Loucy (cell line): ENCODE data around the gene CETN2.

Experiments
- H2AFZ ChIP-seq: fragments of 200-600 bp; sonication (generic); 2 replicates; pipeline ENCODE4 v1.6.0; 2016; ENCODE audit warnings: antibody characterized with exemption, mild to moderate bottlenecking, low read length, moderate library complexity
- H3F3A ChIP-seq: fragments of 200-600 bp; 2 replicates; pipeline ENCODE4 v1.6.0; 2016; ENCODE audit warnings: antibody characterized with exemption, low read depth, mild to moderate bottlenecking
- H3K27me3 ChIP-seq: fragments of 200-600 bp; sonication (generic); 2 replicates; pipeline ENCODE4 v1.6.1; 2014; ENCODE audit warnings: low read length, mild to moderate bottlenecking; ENCODE audit not compliant: insufficient read depth, poor library complexity, severe bottlenecking
- H3K36me3 ChIP-seq: fragments of 200-600 bp; sonication (generic); 2 replicates; pipeline ENCODE4 v1.6.1; 2016; ENCODE audit warnings: low read length; ENCODE audit not compliant: insufficient read depth
- H3K4me1 ChIP-seq: fragments of 200-600 bp; sonication (generic); 2 replicates; pipeline ENCODE4 v1.5.1; 2014; ENCODE audit warnings: low read length, mild to moderate bottlenecking; ENCODE audit not compliant: insufficient read depth, poor library complexity, severe bottlenecking
- H3K4me2 ChIP-seq: fragments of 200-600 bp; sonication (generic); 2 replicates; pipeline ENCODE4 v1.6.0; 2014; ENCODE audit warnings: antibody characterized with exemption, low read length, low read depth, mild to moderate bottlenecking; ENCODE audit not compliant: poor library complexity, severe bottlenecking
- H3K4me3 ChIP-seq: fragments of 200-600 bp; sonication (generic); 2 replicates; pipeline ENCODE4 v1.5.1; 2014; ENCODE audit warnings: low read length, mild to moderate bottlenecking, mixed read lengths; ENCODE audit not compliant: poor library complexity, severe bottlenecking
- H3K79me2 ChIP-seq: fragments of 200-600 bp; sonication (generic); 2 replicates; pipeline ENCODE4 v1.6.1; 2014; ENCODE audit warnings: low read length; ENCODE audit not compliant: insufficient read depth
- H3K9ac ChIP-seq: fragments of 200-600 bp; sonication (generic); 2 replicates; pipeline ENCODE4 v1.6.0; 2014; ENCODE audit warnings: mild to moderate bottlenecking, low read depth, low read length, moderate library complexity; ENCODE audit not compliant: poor library complexity, severe bottlenecking
- H3K9me2 ChIP-seq: fragments of 200-600 bp; sonication (generic); replicated peaks from 2 replicates; pipeline ENCODE4 v1.6.1; 2016; ENCODE audit warnings: low read depth, low read length, mixed read lengths
- H3K9me3 ChIP-seq: fragments of 200-600 bp; sonication (generic); 2 replicates; pipeline ENCODE4 v1.6.1; 2014; ENCODE audit warnings: mild to moderate bottlenecking, antibody characterized with exemption, low read length, low read depth; ENCODE audit not compliant: insufficient read depth
- H4K20me1 ChIP-seq: fragments of 200-600 bp; sonication (generic); 2 replicates; pipeline ENCODE4 v1.6.0; 2014; ENCODE audit warnings: antibody characterized with exemption, low read length, mild to moderate bottlenecking; ENCODE audit not compliant: insufficient read depth, poor library complexity, severe bottlenecking
- CTCF ChIP-seq: fragments of 200-600 bp; sonication (generic); conservative IDR thresholded peaks from 2 replicates; pipeline ENCODE4 v1.5.1; 2014; ENCODE audit warnings: mild to moderate bottlenecking, antibody characterized with exemption, low read length
- EZH2phosphoT487 ChIP-seq: fragments of 200-600 bp; IDR thresholded peaks from 2 replicates; pipeline ENCODE4 v1.6.1; 2018; ENCODE audit warnings: antibody characterized with exemption, mild to moderate bottlenecking, moderate library complexity, borderline replicate concordance

CETN2 gene

GRCh38 chrX:152830312-152831305, at the start of gene CETN2, which contains the start of gene NSDHL:
Gene CETN2, minus strand, starts transcription at chrX:152830757. Its CDS starts 47 bp downstream, at chrX:152830710.
Gene NSDHL, plus strand, starts transcription at chrX:152831063. Its CDS starts 15,262 bp downstream, at chrX:152846325.
- Histone ChIP-seq H3K4me1 (peaks cover 15% of the 10 kb centered on the region), H4K20me1 (peaks cover 2% of the 10 kb centered on the region), H3K4me2 (peak within 1 kb of the TSS; percentile 92), H3K9ac (peak within 1 kb of the TSS; percentile 92), H3K9me2 (no peaks in the 10 kb centered on the region), H3K4me3 (peak within 1 kb of the TSS; percentile 95), H3K79me2 (peaks cover 35% of the 10 kb centered on the region), H2AFZ (peak within 1 kb of the TSS; percentile 68; the same call in 1 of the 2 replicates), H3K36me3 (no peaks in the 10 kb centered on the region), H3F3A (no peaks in the 10 kb centered on the region), H3K27me3 (no peaks in the 10 kb centered on the region), H3K9me3 (no peaks in the 10 kb centered on the region)
- TF ChIP-seq CTCF = no peak
- TF ChIP-seq EZH2phosphoT487 = no peak

GRCh38 chrX:152878976-152879755, 48.6 kb upstream of the CETN2 start:
- no peak overlapping the region for H3K4me3 ChIP-seq
- no peak overlapping the region for H2AFZ ChIP-seq
- no peaks in the 10 kb centered on the region for H3K79me2 ChIP-seq
- H3K4me1 ChIP-seq = no peaks in the 10 kb centered on the region
- no peaks in the 10 kb centered on the region for H3F3A ChIP-seq
- H4K20me1 ChIP-seq = no peaks in the 10 kb centered on the region
- no peaks in the 10 kb centered on the region for H3K36me3 ChIP-seq
- no peaks in the 10 kb centered on the region for H3K9me3 ChIP-seq
- no peaks in the 10 kb centered on the region for H3K9me2 ChIP-seq
- no peaks in the 10 kb centered on the region for H3K27me3 ChIP-seq
- no peak overlapping the region for H3K9ac ChIP-seq
- H3K4me2 ChIP-seq = no peak overlapping the region
- TF ChIP-seq CTCF (no peak), EZH2phosphoT487 (no peak)

DNA sequence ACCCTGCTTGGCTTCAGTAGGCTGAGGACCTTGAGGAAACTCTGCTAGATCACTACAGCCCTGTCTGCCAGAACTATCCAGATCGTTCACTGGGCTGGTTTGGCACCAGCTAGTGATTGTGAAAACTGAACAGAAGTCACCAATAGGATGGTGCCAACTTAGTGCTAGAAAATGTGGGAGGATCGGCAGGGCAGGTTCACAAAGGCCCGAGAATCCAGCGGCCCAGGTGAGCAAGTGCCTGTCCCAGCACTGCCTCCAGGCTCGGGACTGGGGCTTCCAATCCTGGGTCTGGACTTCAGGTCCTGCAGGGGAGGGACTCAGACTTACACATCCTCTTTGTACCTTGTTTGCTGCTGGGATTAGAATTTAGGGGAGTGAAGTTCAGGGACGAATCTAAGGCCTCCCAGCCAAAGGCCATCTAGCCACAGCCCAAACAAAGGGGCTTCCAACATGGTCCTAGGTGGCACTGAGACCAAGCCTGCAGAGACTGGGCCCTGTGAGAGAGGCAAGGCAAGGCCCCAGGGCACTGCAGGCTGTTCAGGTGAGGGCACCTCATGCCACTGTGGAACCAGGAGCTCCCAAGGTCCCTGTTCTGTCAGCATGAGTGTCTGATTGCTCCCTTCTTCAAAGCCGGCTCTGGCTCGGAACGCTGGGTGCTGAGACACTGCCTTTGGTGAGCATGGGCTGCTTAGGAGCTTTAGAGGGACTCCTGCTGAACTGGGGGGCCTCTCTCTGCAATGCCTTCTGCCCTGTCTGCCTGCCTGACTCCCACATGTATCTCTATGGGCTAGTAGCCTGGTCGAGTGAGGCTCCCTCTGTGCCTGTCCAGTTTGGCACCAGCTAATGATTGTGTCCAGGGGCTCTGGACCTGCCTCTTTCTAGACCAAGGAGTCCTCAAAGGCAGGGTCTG, 46.6 kb upstream of the CETN2 start:
- Histone ChIP-seq H3K27me3 (no peaks in the 10 kb centered on the region), H3K9me2 (no peaks in the 10 kb centered on the region), H4K20me1 (no peaks in the 10 kb centered on the region), H3K9ac (no peak overlapping the region), H3K4me2 (no peak overlapping the region), H3K4me3 (no peak overlapping the region), H3K36me3 (no peaks in the 10 kb centered on the region), H2AFZ (no peak overlapping the region), H3K4me1 (no peaks in the 10 kb centered on the region), H3K79me2 (no peaks in the 10 kb centered on the region), H3F3A (no peaks in the 10 kb centered on the region), H3K9me3 (no peaks in the 10 kb centered on the region)
- TF ChIP-seq CTCF = no peak
- no peak for TF ChIP-seq EZH2phosphoT487
